ENCODE results near the gene PLEK. TPM values are rescaled to one million over a fixed set of nuclear protein-coding genes. Genes with fewer than 3 reads are reported as not detected.

The PLEK gene, protein sequence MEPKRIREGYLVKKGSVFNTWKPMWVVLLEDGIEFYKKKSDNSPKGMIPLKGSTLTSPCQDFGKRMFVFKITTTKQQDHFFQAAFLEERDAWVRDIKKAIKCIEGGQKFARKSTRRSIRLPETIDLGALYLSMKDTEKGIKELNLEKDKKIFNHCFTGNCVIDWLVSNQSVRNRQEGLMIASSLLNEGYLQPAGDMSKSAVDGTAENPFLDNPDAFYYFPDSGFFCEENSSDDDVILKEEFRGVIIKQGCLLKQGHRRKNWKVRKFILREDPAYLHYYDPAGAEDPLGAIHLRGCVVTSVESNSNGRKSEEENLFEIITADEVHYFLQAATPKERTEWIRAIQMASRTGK
- total RNA-seq = not detected in 2 replicates

DNA sequence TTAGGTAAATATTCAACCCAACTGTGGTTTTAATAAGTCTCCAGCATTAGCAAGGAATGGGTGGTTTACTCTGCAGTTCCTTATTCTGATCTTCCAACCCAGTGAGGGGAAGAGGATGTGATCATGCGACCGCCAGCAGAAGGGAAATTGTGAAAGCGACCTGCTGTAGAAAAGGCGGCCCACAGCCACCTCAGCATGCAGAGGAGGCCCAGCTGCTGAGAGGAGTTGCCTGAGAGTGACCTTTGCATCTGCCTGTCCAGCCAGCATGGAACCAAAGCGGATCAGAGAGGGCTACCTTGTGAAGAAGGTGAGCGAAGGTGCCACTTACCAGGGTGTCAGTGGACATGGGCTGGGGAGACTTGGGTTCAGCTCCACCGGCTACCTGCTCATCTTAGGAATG is at the start of gene PLEK:
Gene PLEK, plus strand, starts transcription at position 196 of the 400 bp plus-strand sequence. Its CDS starts 70 bp downstream, at position 266.

DNA sequence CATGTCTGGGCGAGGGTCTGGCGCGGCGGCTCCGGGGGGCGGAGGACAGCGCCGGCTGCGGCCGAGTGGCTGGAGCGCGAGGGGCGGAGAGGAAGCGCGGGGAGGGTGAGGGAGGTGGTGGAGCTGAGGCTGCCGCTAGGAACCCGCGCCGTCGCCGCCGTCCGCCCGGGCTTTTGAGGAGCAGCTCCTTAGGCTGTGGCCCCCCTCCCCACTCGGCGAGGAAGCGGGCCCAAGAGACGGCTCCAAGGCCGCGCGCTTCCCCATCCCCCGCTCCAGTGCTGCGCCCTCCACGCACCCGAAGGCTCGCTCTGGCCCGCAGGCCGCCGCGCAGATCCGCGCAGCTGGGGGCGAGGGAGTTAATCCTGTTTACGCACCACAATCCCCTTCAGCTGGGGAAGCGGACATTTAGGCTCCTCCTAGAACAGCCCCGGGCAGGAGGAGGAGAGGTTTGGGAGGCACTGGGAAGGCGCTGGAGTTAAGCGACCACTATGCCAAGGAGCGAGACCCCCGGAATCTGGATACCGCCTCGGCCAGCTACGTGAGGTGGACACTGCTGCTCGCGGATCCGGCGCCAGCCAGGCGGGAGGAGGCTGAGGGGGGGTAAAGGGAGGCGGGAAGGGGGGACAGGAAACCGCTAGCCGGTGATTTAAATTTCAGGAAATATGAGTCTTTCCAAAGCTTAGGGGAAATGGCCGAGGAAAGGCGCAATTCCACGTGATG is 45.5 kb upstream of the PLEK start, which contains the start of gene CNRIP1:
Gene CNRIP1, minus strand, starts transcription at position 552 of the 720 bp plus-strand sequence. Its CDS starts 549 bp downstream, at position 3.

Other genes starting within 250 kb of the PLEK start
- gene PNO1, start 207.4 kb upstream of the PLEK start, total RNA-seq = 15.3 and 22.5 TPM in 2 replicates
- 19.3 and 22.0 TPM in 2 replicates for gene PPP3R1, start 112.8 kb upstream of the PLEK start, total RNA-seq
- gene CNRIP1, start 45.3 kb upstream of the PLEK start, total RNA-seq = 16.8 and 24.1 TPM in 2 replicates
- 0.36 and 0.49 TPM in 2 replicates for gene FBXO48, start 102.0 kb downstream of the PLEK start, total RNA-seq
- gene APLF, start 102.3 kb downstream of the PLEK start, total RNA-seq = 1.3 and 2.3 TPM in 2 replicates